ENCODE data around the gene OARD1. TPM values are rescaled to one million over a fixed set of nuclear protein-coding genes. Genes with fewer than 3 reads are reported as not detected.
"Not testable (repeated sequence)": the region's sequence is repeated elsewhere in the genome, so short reads cannot be mapped to it uniquely, and the experiment has no call there.

OARD1 gene, protein sequence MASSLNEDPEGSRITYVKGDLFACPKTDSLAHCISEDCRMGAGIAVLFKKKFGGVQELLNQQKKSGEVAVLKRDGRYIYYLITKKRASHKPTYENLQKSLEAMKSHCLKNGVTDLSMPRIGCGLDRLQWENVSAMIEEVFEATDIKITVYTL
- 10 to 100 TPM; 31.8 to 41.2 TPM for total RNA-seq

DNA sequence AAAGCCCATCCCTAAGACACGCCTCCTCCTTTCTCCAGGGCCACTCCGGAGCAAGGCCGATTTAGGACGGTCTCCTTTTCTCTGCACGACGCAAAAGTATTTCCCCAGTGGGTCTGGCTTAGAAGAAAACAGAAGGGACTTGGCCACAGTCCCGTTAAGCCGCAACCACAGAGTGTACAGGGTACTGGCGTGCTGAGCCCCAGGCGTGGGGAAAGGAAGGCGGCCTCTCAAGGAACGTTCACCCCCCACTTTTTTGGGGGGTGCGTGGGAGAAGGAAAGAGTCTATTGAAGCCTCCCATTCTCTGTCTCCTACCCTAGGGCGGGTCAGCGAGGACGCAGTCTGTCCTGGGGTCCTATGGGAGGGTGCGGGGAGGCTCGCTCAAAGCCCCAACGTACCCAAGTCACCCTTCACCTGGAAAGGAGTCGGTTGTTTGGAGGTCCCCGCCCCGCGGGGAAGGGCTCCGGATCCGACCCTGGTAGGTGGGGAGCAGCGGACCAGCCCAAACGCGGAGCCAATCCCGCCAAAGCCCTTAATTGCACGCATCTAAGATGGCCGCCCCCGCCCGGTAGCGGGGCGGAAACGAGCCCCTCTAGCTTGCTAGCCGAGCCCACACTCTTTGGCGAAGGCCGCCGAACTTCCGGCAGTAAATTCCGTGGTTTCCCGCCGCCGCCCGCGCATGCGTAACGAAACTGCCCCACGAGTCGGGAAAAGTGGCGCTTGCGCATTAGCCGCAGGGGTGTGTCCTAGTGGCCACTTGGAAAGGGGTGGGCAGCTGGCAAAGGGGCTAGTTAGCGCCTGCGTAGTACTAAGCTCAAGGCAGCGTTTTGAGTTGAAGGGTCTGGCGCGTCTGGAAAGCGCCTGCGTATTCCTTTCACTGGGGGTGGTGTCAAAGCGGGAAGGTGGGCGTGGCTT lies at the start of gene OARD1:
Gene OARD1 (minus strand): TSS at position 434 of the 913 bp plus-strand sequence. CDS start 722 bp downstream, outside the sequence.
- Mint-ChIP-seq H3K27me3 (no peaks in the 10 kb centered on the region), H3K4me3 (peak within 1 kb of the TSS; percentile 88), H3K27ac (peak within 1 kb of the TSS; percentile 97), H3K9me3 (no peaks in the 10 kb centered on the region), H3K4me1 (peaks cover 36% of the 10 kb centered on the region), H3K36me3 (ENCODE audit: low read depth) (peaks cover 85% of the 10 kb centered on the region)
- ATAC-seq (replicated peaks), result peak; percentile 75

DNA sequence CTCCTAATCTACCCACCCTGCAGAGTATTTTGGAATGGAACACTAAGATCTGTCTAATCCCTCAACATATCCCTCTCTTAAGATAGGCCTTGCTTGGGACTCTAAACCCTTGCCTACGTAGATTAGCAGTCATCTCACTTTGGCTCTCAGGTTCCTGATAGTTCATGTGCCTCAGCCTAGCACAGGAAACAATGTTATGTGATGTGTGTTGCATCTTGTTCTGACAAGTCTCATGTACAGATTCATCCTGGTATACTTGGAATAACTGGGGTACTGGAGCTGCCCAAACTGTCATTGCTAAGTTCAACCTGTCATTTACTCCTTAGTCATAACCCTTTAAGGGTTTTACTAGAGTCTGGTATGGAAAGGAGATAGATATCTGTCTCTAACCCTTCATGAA lies 47.9 kb upstream of the OARD1 start:
- Mint-ChIP-seq H3K9me3 (no peaks in the 10 kb centered on the region), H3K36me3 (ENCODE audit: low read depth) (peaks cover 26% of the 10 kb centered on the region), H3K4me1 (no peaks in the 10 kb centered on the region), H3K27me3 (no peaks in the 10 kb centered on the region), H3K27ac (no peak overlapping the region), H3K4me3 (no peak overlapping the region)
- no peak for ATAC-seq (replicated peaks)

DNA sequence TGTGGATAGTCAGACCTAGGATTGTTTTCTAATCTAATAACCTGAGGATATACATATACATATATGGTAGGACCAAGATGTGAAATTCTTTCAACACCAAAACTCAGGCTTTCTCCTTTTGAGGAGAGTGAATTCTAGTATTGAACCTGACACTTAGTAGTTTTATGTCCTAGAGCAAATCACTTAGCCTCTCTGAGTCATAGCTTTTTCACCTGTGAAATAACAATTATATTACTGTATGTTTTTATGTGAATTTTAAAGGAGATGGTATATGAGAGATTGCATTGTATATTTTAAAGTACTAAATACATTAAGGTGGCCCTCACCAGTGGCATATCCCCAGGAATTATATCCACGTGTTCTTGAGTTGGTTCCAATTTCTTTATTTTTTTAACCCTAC lies 47.4 kb upstream of the OARD1 start:
- Mint-ChIP-seq H3K27ac (no peak overlapping the region), H3K4me1 (no peaks in the 10 kb centered on the region), H3K27me3 (no peaks in the 10 kb centered on the region), H3K36me3 (ENCODE audit: low read depth) (peaks cover 26% of the 10 kb centered on the region), H3K4me3 (no peak overlapping the region), H3K9me3 (no peaks in the 10 kb centered on the region)
- no peak for ATAC-seq (replicated peaks)

DNA sequence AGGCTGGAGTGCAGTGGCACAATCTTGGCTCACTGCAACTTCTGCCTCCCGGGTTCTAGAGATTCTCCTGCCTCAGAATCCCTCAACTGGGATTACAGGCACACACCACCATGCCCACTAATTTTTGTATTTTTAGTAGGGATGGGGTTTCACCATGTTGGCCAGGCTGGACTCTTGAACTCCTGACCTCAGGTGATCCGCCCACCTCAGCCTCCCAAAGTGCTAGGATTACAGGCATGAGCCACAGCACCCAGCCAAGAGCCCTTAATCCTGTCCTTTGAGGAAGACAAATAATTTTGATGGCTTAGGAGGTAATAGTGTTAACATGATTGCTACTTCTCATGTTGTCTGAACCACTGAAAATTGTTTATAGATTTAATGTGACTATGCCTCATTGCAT lies 42.9 kb upstream of the OARD1 start:
- not testable (repeated sequence) for H3K36me3 Mint-ChIP-seq (ENCODE audit: low read depth); H3K27ac Mint-ChIP-seq; H3K4me3 Mint-ChIP-seq; H3K4me1 Mint-ChIP-seq; ATAC-seq (replicated peaks); H3K9me3 Mint-ChIP-seq; H3K27me3 Mint-ChIP-seq

DNA sequence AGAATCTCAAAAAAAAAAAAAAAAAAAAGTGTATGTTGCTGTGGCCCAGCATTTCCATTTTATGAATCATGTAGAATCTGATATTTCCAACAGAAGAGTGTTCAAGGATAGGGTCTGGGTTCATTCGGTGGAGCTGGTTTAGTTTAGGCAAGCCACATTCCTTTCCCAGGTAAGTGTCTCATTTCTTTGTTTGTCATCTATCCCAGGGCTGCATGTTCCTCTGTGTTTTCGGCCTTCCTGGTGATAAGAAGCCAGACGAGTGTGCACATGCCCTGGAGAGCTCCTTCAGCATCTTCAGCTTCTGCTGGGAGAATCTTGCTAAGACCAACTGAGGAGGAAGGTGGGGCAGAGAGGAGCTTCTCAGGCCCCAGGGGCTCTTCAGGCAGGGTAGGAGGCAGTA lies 38.9 kb upstream of the OARD1 start:
- peaks cover 9% of the 10 kb centered on the region for H3K36me3 Mint-ChIP-seq (ENCODE audit: low read depth)
- no peak overlapping the region for H3K4me3 Mint-ChIP-seq
- H3K27me3 Mint-ChIP-seq, result no peaks in the 10 kb centered on the region
- H3K4me1 Mint-ChIP-seq, result no peaks in the 10 kb centered on the region
- ATAC-seq (replicated peaks), result no peak
- no peak overlapping the region for H3K27ac Mint-ChIP-seq
- no peaks in the 10 kb centered on the region for H3K9me3 Mint-ChIP-seq

DNA sequence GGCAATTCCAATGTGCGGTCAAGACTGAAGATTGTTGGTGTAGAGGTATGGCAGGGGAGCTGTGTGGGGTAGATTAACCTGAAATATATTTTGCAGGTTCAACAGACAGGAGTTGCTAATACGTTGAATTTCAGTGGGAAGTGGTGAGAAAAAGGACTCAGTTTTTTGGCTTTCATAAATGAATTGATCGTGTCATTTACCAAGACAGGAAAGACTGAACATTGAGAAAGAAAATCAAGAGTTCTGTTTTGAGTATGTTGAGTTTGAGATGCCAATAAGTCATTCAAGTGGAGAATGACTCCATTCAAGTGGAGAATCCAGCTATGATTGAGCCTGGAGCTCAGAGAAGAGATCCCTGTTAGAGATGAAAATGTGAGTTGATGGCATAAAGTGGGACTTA lies 31.7 kb upstream of the OARD1 start:
- peak; percentile 89 for ATAC-seq (replicated peaks)
- Mint-ChIP-seq H3K4me3 (no peak overlapping the region), H3K4me1 (no peaks in the 10 kb centered on the region), H3K27ac (no peak overlapping the region), H3K27me3 (no peaks in the 10 kb centered on the region), H3K36me3 (ENCODE audit: low read depth) (peaks cover 35% of the 10 kb centered on the region), H3K9me3 (no peaks in the 10 kb centered on the region)

DNA sequence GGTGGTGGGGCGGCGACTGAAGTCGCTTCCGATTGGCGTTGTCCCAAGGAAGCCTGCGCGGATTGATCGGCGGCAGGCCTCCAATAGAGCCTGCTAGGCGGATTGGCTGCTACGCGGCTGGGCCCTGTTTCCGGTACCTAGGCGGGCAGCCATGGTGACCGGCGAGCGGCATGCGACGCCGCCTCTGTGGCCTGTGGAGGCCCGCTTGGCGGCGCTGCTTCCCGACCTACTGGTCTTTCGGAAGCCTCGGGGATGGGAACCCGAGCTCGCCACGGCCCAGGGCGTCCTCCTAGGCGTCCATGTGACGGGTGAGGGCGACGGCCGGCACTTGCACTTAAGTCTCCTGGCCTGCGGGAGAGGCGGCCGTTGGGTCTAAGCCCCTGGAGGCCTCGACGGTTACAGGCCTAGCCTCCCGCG lies 28.7 kb upstream of the OARD1 start:
- no peak for ATAC-seq (replicated peaks)
- Mint-ChIP-seq H3K4me1 (no peaks in the 10 kb centered on the region), H3K27ac (no peak overlapping the region), H3K9me3 (no peaks in the 10 kb centered on the region), H3K27me3 (no peaks in the 10 kb centered on the region), H3K36me3 (ENCODE audit: low read depth) (peaks cover 60% of the 10 kb centered on the region), H3K4me3 (no peak overlapping the region)

DNA sequence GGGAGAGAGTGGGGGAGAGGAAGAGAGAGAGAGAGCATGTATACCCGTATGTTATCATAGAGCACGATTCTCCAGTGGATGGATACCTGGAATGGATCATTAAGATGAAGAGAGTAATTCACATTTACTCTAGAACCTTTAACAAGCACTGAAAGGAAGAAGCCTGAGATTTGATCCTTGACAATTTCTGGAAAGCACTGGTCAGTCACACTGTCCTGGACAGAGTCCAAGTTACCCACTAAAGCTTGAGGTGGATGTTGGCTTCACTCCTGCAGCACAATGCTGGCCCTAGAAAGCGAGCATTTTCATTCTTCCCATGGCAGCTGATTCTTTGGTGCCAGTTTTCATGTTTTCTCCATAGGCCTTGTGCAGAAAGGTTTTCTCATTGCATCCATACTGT lies 26.2 kb upstream of the OARD1 start:
- Mint-ChIP-seq H3K27me3 (no peaks in the 10 kb centered on the region), H3K4me1 (no peaks in the 10 kb centered on the region), H3K36me3 (ENCODE audit: low read depth) (peaks cover 85% of the 10 kb centered on the region), H3K27ac (peak overlapping the region; percentile 3), H3K9me3 (no peaks in the 10 kb centered on the region), H3K4me3 (no peak overlapping the region)
- no peak for ATAC-seq (replicated peaks)

DNA sequence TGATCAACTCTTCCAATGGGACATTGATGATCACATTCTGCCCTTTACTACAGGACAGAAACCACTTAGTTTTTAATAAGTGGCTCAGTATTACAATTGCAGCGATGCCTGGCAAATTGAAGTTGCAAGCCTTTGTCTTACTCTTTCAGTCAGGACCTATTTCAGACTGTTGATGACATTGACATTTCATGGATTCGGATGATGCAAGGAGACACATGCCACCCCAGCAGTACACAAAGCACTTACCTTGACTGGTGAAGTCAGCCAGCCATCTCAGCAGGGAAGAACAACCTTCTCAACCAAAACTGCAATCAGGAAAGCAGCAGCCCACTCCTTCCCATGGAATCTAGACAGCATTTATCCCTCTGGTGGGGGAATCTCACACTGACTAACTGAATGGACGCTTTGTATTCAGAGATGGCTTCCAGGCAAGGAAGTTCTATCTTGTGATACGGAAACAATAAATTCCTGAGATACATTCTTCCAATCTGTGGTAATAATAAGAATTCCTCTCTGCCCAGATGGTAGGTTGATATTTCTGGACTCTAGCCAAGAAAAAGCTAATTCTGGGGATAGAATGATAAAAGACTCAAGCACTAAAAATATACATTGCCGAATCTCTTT lies 25.4 kb upstream of the OARD1 start:
- no peak for ATAC-seq (replicated peaks)
- H3K36me3 Mint-ChIP-seq (ENCODE audit: low read depth), result peaks cover 93% of the 10 kb centered on the region
- no peaks in the 10 kb centered on the region for H3K4me1 Mint-ChIP-seq
- H3K4me3 Mint-ChIP-seq, result no peak overlapping the region
- no peaks in the 10 kb centered on the region for H3K27me3 Mint-ChIP-seq
- H3K27ac Mint-ChIP-seq, result peak overlapping the region; percentile 3
- no peaks in the 10 kb centered on the region for H3K9me3 Mint-ChIP-seq

DNA sequence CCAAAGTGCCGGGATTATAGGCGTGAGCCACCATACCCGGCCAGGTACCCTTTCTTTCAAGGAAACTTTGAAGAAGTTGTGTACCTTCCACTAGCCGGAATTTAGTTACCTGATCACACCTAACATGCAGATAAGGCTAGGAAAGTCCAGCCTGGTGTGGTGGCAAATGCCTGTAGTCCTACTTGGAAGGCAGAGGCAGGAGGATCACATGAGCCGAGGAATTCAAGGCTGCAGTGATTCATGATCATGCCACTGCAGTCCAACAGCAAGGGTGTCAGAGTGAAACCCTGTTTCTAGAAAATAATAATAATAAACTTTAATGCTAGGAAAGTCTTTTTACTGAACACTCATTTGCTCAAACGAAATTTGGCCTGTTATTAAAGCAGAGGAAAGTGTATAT lies 21.6 kb upstream of the OARD1 start:
- no peak for ATAC-seq (replicated peaks)
- H3K27ac Mint-ChIP-seq, result no peak overlapping the region
- peaks cover 99% of the 10 kb centered on the region for H3K36me3 Mint-ChIP-seq (ENCODE audit: low read depth)
- H3K9me3 Mint-ChIP-seq, result no peaks in the 10 kb centered on the region
- H3K4me1 Mint-ChIP-seq, result peaks cover 9% of the 10 kb centered on the region
- H3K4me3 Mint-ChIP-seq, result no peak overlapping the region
- H3K27me3 Mint-ChIP-seq, result no peaks in the 10 kb centered on the region

DNA sequence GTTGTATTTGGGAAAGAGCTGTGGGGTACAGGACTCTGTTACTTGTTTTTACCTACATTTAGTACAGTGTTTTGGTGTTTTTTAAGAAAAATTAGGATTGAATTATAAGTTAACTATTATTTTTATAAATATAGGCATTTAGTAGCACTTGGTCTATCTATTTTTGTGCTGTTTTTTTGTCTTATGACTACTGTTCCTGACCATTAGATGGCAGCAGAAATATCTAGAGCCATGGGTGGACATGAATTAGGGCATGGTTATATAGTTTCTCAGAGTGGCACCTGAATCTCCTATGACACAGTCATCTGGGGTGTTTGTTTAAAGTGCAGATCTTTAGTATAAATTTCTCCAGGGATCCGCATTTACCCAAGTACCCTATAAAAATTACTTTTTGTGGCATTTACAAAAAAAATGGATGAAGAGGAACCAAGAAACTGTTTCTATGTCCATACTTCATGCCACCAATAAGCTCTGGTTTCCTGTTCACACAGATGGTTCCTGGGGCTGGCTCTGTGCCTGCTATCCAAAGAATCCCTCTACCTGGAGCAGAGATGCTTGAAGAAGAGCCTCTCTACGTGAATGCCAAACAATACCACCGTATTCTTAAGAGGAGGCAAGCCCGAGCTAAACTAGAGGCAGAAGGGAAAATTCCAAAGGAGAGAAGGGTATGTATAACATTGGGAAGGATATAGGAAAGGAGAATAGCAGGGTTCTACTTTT lies 20.4 kb upstream of the OARD1 start:
- no peak for ATAC-seq (replicated peaks)
- H3K27me3 Mint-ChIP-seq, result no peaks in the 10 kb centered on the region
- H3K36me3 Mint-ChIP-seq (ENCODE audit: low read depth), result peaks cover 99% of the 10 kb centered on the region
- H3K4me1 Mint-ChIP-seq, result peaks cover 9% of the 10 kb centered on the region
- H3K9me3 Mint-ChIP-seq, result no peaks in the 10 kb centered on the region
- no peak overlapping the region for H3K4me3 Mint-ChIP-seq
- H3K27ac Mint-ChIP-seq, result no peak overlapping the region

DNA sequence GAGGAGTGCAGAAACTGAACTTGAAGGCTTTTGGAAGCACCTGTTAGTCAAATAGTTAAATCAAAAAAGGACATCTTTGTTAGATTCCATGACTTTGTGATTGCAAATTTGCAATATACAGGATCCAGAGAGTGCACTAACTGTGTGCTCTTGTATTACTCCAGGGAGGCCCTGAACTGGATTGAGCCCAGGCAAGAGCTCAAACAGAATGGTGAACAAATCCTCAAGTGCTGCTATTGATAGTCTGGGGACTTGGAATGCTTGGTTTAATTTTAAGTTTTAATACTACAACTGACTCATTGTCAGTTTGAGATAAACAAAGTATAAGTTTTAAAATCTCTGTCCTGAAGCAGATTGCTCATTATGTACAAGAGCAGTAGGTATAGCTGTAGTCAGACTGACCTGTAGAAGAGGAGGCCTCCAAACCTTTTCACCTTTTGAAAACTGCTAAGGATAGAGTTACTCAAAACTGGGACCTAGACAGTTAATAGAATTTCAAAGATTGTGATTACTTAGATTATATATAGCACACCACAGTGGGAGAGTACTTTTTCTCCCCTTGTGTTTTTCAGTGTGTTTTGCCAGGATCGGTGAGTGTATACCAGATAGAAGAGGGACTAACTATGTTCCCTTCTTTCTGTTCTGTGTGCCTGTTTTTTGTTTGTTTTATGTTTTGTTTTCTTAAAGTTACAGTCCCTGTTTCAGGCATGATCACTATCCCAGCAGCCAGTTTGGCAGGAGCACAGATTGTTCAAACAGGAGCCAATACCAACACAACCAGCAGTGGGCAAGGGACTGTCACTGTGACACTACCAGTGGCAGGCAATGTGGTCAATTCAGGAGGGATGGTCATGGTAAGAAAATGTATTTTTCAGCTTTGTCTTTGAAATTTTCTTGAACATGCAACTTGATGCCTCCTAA lies 18.9 kb upstream of the OARD1 start:
- H3K27ac Mint-ChIP-seq, result no peak overlapping the region
- peaks cover 99% of the 10 kb centered on the region for H3K36me3 Mint-ChIP-seq (ENCODE audit: low read depth)
- no peak for ATAC-seq (replicated peaks)
- no peaks in the 10 kb centered on the region for H3K9me3 Mint-ChIP-seq
- H3K4me1 Mint-ChIP-seq, result peaks cover 10% of the 10 kb centered on the region
- H3K27me3 Mint-ChIP-seq, result no peaks in the 10 kb centered on the region
- H3K4me3 Mint-ChIP-seq, result no peak overlapping the region

DNA sequence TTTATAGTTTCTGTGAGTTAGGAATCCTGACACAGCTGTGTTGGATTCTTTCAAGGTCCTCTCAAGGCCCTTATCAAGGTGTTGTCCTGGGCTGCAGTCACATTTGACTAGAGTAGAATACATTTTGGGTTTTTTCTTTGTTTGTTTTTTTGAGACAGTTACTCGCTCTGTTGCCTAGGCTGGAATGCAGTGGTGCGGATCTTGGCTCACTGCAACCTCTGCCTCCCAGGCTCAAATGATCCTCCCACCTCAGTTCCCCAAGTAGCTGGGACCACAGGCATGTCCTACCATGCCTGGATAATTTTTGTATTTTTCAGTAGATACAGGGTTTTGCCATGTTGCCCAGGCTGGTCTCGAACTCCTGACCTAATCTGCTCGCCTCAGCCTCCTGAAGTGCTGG lies 16.3 kb upstream of the OARD1 start:
- H3K27me3 Mint-ChIP-seq, result no peaks in the 10 kb centered on the region
- ATAC-seq (replicated peaks), result no peak

DNA sequence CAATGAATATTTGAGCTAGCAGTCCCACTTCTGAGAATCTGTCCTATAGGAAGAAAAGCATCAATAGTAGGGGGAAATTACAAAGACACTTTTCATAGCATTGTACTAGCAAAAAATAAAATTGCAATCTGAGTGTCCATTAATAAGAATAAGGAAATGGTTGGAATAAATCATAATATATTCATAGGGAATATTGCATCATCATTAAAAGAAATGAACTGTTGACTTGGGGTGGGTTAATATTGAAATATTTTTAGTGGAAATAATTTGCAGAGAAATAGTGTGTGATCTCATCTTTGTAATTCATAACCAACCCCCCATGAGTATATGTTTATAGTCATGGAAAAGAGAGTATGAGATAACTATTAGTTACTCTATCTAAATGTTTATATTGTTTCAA lies 13.0 kb upstream of the OARD1 start:
- Mint-ChIP-seq H3K27me3 (no peaks in the 10 kb centered on the region), H3K27ac (no peak overlapping the region), H3K9me3 (no peaks in the 10 kb centered on the region), H3K4me1 (peaks cover 22% of the 10 kb centered on the region), H3K4me3 (no peak overlapping the region), H3K36me3 (ENCODE audit: low read depth) (peaks cover 100% of the 10 kb centered on the region)
- no peak for ATAC-seq (replicated peaks)

More for the DNA sequence above, 16.3 kb upstream of the OARD1 start:
- H3K27ac Mint-ChIP-seq, result no peak overlapping the region
- H3K9me3 Mint-ChIP-seq, result no peaks in the 10 kb centered on the region
- no peak overlapping the region for H3K4me3 Mint-ChIP-seq
- peaks cover 99% of the 10 kb centered on the region for H3K36me3 Mint-ChIP-seq (ENCODE audit: low read depth)
- peaks cover 14% of the 10 kb centered on the region for H3K4me1 Mint-ChIP-seq
